ENCODE results near the gene PRC1. TPM values are rescaled to one million over a fixed set of nuclear protein-coding genes. Genes with fewer than 3 reads are reported as not detected.

The PRC1 gene
- total and polyA plus RNA-seq, 7 donors, result 1.8 to 44.2 (median 9.6) TPM

DNA sequence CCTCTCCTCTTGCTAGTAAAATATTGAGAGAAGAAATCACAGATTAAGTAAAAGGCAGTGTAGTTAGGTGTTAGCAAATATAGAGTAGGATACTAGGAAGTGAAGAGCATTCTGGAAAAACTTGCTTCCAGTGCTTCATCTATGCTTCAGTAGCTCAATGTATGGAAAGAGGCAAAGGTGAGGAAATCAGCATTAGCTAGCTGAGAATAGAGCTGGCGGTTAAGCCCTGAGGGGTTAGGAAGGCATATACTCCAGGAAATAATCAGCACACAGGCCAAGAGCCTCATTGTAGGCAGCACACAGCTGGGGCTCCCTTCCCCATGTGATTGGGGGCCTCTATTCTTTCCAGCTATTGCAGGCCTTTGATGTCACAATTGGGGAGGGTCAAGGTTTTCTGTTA lies 25.9 kb downstream of the PRC1 start:
- TF ChIP-seq EP300 (IDR thresholded peaks at IDR 0.05) (no peak), POLR2AphosphoS5 (IDR thresholded peaks at IDR 0.05) (no peak), POLR2A (IDR thresholded peaks at IDR 0.05) (no peak)
- TF ChIP-seq, protein P1, sequence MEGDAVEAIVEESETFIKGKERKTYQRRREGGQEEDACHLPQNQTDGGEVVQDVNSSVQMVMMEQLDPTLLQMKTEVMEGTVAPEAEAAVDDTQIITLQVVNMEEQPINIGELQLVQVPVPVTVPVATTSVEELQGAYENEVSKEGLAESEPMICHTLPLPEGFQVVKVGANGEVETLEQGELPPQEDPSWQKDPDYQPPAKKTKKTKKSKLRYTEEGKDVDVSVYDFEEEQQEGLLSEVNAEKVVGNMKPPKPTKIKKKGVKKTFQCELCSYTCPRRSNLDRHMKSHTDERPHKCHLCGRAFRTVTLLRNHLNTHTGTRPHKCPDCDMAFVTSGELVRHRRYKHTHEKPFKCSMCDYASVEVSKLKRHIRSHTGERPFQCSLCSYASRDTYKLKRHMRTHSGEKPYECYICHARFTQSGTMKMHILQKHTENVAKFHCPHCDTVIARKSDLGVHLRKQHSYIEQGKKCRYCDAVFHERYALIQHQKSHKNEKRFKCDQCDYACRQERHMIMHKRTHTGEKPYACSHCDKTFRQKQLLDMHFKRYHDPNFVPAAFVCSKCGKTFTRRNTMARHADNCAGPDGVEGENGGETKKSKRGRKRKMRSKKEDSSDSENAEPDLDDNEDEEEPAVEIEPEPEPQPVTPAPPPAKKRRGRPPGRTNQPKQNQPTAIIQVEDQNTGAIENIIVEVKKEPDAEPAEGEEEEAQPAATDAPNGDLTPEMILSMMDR (IDR thresholded peaks at IDR 0.05), result no peak
- Histone ChIP-seq H3K36me3 (peaks cover 0 to 35% (median 7%) of the 10 kb centered on the region in 4 donors), H3K27me3 (no peaks in the 10 kb centered on the region), H3K4me3 (no peak overlapping the region), H3K9me3 (no peaks in the 10 kb centered on the region), H3K27ac (no peak overlapping the region), H3K4me1 (no peaks in the 10 kb centered on the region)
- no peak for DNase-seq
- intact Hi-C loops (cut with DNase I), result no loop called here
- 100% methylated on average over 1 of the region's 1 CpG for WGBS, 2 donors

DNA sequence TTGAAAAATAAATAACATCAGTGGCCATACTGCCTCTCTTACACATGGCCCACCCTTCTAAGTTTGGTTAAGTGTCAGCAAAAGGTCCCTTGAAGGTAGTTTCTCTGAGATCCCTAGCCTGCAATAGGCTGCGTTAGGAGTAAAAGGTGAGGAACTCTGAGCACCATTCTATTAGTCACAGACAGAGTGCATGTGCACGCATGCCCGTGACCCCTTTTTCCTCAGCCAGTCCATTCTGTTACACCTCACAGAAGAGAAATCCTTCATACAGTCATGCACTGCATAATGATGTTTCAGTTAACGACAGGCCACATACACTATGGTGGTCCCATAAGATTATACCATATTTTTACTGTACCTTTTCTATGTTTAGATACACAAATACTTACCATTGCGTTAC lies 27.1 kb downstream of the PRC1 start:
- no peaks in the 10 kb centered on the region for H3K9me3 ChIP-seq
- H3K36me3 ChIP-seq, result peaks cover 0 to 47% (median 9%) of the 10 kb centered on the region in 4 donors
- 87 to 96% methylated on average over 5 of the region's 5 CpGs for WGBS, 2 donors
- H3K27ac ChIP-seq, result no peak overlapping the region
- H3K4me3 ChIP-seq, result no peak overlapping the region
- intact Hi-C loops (cut with DNase I), result no loop called here
- H3K27me3 ChIP-seq, result no peaks in the 10 kb centered on the region
- H3K4me1 ChIP-seq, result no peaks in the 10 kb centered on the region
- TF ChIP-seq POLR2AphosphoS5 (IDR thresholded peaks at IDR 0.05) (no peak), POLR2A (IDR thresholded peaks at IDR 0.05) (no peak), EP300 (IDR thresholded peaks at IDR 0.05) (no peak)
- TF ChIP-seq, protein P1 (IDR thresholded peaks at IDR 0.05), result no peak
- DNase-seq, result no peak

DNA sequence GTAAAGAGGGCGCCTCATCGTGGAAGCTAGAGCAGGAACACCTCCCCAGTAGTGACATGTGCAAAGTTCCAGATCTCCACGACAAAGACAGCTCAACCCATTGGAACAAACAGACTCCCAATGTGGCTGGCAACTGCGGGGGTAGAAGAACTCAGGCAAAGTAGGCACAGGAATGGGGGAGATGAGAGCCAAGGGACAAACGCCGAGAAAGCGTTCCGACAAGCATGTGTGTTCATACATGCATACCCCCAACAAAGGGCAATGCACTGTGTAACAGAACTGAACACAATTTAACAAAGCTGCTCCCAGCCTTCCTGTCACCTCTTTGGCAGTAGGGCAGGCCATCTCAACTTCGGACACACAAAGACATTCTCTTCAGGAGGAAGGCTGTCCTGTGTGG lies 28.1 kb downstream of the PRC1 start:
- peaks cover 3 to 57% (median 15%) of the 10 kb centered on the region in 4 donors for H3K36me3 ChIP-seq

DNA sequence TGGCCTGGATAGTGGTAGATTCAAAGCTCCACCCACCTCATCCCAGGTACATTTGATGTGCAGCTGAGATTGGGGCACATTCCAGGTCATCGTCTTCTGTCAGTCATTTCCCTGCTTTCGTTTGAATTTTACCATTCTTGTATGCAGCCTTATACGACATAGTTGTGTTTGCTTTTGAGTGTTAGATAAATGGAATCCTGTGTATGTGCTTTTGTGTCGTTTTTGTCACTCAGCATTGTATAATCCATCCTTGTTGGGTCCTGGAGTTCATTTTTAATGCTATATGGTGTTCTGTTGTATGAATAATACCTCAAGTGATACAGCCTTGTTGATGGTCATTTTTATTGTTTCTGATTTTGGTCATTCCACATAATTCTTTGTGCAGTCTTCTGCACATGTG lies 32.3 kb downstream of the PRC1 start:
- Histone ChIP-seq H3K36me3 (peaks cover 3 to 52% (median 24%) of the 10 kb centered on the region in 4 donors), H3K4me3 (no peak overlapping the region), H3K27me3 (no peaks in the 10 kb centered on the region), H3K9me3 (no peaks in the 10 kb centered on the region), H3K4me1 (peaks cover 0 to 36% (median 28%) of the 10 kb centered on the region in 4 donors), H3K27ac (no peak overlapping the region)
- intact Hi-C loops (cut with DNase I), result no loop called here
- 50 to 84% methylated on average over 4 of the region's 4 CpGs for WGBS, 2 donors
- TF ChIP-seq POLR2A (IDR thresholded peaks at IDR 0.05) (no peak), EP300 (IDR thresholded peaks at IDR 0.05) (no peak), POLR2AphosphoS5 (IDR thresholded peaks at IDR 0.05) (no peak)
- TF ChIP-seq, protein P1 (IDR thresholded peaks at IDR 0.05), result no peak
- no peak for DNase-seq

More for the DNA sequence above, 28.1 kb downstream of the PRC1 start:
- no peaks in the 10 kb centered on the region for H3K4me1 ChIP-seq
- DNase-seq, result no peak
- H3K27ac ChIP-seq, result no peak overlapping the region
- H3K27me3 ChIP-seq, result no peaks in the 10 kb centered on the region
- no peaks in the 10 kb centered on the region for H3K9me3 ChIP-seq
- H3K4me3 ChIP-seq, result no peak overlapping the region
- WGBS, 2 donors, result 91 to 92% methylated on average over 9 of the region's 9 CpGs
- intact Hi-C loops (cut with DNase I), result no loop called here
- TF ChIP-seq EP300 (IDR thresholded peaks at IDR 0.05), result no peak
- TF ChIP-seq POLR2A (IDR thresholded peaks at IDR 0.05), result no peak
- no peak for TF ChIP-seq POLR2AphosphoS5 (IDR thresholded peaks at IDR 0.05)
- TF ChIP-seq, protein P1 (IDR thresholded peaks at IDR 0.05), result no peak

All from sigmoid colon (tissue), 7 donors.